Measurements from ENCODE around the gene TUBGCP2.

TUBGCP2 gene

DNA sequence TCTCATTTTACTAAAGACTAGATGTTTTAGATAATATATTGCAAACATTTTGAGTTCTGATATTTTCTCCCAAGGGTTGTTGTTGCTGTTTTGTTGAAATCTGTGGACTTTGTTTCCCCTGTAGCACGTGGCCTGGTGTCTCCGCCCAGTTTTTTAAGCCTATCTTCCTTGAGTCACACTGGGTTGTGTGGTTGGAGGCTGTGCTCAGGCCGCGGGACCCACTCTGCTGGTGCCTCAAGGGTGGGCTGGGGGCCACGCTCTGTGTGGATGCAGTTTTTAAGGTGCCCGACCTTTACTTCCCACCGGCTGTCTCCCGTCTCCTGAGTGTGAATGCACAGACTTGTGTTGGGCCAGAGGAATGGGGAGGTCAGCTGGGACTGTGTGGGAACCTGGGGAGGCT, 34.3 kb upstream of the TUBGCP2 start:
- DNase-seq: no peak

GRCh38 chr10:133341983-133342382, 33.3 kb upstream of the TUBGCP2 start:
- DNase-seq: no peak

GRCh38 chr10:133339708-133340380, 31.2 kb upstream of the TUBGCP2 start:
- DNase-seq: no peak

DNA sequence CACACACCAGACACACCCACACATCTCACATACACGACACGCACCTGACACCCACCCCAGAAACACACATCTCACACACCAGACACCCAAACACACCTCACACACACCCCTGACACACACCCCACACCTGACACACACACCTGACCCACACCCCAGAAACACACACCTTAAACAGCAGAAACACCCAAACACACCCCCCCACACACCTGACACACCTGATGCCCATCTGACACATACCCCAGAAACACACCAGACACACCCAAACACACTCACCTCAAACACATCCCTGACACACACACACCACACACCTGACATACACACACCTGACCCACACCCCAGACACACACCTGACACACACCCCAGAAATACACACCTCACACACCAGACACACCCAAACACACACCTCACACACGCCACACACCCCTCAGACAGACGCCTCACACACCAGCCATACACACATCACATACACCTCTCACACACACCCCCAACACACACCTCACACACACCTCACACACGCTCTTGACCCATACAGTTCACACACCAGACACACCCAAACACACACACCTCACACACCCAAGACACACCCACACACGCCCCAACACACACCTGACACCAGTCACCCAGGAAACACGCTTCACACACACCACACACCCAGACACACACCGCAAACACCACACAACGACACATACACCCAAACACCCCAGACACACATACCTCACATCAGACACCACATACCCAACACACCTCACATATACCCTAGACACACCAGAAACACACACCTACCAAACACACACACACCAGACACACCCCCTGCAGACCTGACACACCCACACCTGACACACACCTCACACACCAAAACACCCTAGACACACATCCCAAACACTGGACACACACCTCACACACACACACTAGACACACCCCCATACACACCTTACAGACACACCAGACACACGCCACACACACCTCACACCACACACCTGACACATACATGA, 29.7 kb upstream of the TUBGCP2 start:
- no peak for DNase-seq

DNA sequence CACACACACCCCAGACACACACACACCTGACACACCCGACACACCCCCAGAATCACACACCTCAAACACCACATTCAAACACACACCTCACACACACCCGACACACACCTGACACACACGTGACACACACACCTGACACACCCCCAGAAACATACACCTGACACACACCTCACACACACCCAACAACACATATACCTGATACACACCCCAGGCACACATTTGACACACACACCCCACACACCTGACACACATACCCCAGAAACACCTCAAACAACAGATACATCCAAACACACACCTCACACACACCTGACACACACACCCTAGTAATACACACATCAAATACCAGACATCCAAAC, 28.7 kb upstream of the TUBGCP2 start:
- no peak for DNase-seq

DNA sequence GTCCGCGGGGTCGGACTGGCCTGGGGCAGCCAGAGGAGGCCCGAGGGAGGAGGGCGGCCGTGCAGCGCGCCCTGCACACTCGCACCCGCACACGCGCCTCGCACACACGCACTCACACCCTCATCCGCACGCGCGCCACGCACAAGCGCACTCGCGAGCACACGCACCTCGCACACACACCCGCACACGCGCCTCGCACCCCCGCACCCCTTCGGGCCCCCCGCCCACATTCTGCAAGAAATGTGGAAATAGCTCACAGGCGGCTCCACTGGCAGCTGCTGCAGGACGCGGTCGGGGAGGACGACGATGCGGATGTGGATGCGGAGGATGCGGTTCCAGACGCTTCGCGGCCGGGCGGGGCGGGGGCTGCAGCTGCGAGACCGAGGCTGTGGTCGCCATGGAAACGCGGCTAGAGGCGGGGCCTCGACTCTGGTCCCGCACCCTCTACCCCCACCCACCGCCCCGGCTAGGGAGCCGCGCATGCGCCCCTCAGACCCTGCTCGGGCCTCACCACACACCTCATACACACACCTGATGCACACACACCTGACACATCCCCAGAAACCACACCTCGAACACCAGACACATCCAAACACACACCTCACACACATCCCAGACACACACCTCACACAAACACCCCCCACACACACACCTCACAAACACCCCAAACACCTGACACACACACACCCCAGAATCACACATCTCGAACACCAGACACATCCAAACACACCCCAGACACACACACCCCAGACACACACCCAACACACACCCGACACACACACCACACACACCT, 28.1 kb upstream of the TUBGCP2 start, which contains the start of gene CALY:
CALY (minus strand) TSS at position 320 of the 793 bp plus-strand sequence. CDS start 7,907 bp downstream, outside the sequence.
- no peak for DNase-seq

DNA sequence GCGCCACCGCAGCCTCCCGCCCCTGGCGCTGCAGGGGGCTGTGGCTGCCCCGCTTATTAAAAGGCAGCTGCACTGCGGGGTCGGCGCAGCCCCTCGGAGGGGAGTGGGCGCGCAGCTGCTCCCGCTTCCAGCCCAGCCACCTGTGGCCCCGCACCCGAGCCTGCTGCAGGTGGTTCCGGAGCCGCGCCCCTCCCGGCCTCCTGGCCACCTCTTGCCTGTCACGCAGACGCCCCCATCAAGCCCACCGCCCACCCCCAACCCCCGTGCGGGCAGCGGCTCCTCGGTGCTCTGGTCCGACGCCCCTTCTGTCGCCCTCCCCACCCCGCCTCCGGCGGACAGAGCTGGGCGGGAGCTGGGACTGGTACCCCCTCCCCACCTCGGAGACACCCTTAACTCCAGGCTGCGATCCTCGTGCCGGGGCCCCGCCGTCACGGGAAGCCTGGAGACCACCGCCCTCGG, 27.5 kb upstream of the TUBGCP2 start:
- DNase-seq: no peak

DNA sequence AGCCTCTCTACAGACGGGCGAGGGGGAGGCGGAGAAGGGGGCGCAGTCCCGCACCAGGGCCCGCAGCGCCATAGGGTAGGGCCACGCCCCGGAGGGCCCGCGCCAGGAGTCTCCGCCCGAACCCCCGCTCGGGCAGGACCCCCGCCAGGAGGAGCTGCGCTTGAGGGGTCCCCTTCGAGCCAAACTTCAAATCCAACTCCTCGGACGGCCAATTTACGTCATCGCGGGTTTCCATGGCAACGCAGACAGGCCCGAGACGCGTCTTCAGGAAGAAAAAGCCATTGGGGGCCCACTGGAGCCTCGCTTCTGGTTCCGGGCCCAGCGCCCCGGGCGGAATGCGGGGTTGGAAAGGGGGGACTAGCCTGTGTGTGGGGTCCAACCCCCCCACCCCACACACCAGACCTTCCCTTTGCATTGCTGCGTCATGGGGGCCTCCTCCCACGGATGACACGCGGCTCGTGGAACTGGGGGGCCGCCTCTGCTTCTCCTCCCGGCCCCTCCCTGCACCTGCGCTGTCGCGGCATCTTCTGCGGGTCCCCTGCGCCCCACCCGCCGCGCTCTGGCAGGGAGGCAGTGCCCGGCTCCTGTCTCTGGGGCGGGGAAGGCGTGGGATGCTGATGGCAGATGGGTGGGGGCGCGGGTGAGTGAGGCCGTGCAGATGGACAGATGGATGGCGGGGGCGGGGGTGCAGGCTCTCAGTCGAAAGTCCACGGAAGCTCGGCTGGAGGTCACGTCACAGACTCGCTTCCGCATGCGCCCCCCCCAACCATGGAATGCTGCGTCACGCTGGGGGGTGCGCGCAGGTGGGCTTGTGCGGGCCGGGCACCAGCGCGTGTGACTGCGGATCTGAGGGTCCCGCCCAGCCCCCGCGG, 26.8 kb upstream of the TUBGCP2 start:
- DNase-seq: peak; percentile 51

- no peak for DNase-seq
These were observed 26.0 kb upstream of the TUBGCP2 start for GRCh38 chr10:133334503-133335245.

GRCh38 chr10:133332936-133333699, 24.4 kb upstream of the TUBGCP2 start:
- DNase-seq: no peak

GRCh38 chr10:133329491-133330202, 21.0 kb upstream of the TUBGCP2 start:
- peak; percentile 86 for DNase-seq

DNA sequence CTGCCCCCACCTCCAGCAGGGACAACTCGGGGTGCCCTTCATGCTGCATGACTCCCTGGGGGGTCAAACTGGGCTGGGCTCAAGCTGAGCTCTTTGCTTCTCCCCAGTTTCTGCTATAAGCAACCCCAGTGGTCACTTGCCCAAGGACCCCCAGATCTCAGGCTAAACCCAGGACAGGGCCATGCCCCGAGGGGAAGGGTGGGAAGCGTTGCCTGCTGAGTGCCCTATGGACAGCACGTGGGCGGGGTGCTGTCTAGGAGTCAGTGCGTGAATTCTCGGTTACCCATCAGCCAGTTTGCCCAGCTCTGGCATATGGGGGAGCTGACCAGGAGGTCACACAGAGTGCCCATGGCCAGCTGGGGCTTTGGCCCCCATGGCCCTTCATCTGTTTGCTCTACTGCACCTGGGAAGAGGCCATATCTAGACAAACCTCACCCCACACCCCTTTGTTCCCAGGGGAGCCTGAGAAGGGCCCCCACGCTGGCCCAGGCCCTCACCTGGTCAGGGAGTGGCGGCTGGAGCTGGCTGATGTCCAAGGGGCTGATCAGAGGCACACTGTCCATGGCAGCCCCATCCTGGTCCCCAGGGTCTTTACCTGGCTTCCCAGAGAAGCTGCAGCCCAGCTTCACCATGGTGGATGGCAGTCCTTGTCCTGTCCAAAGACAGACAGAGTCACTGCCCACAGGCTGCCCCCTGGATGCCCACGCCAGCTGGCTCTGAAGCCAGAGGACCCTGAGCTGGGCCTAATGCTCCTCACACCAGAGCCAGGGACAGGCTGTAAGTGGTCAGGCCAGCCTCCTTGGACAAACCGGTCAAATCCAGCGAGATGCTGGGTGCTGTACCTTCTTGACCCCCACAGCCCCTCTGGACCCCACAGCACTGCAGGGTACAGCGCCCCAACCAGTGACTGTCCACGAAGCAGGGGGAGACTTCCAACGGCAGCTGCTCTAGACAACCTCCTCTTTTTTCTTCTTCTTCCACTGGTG, 20.0 kb upstream of the TUBGCP2 start:
- DNase-seq: no peak

DNA sequence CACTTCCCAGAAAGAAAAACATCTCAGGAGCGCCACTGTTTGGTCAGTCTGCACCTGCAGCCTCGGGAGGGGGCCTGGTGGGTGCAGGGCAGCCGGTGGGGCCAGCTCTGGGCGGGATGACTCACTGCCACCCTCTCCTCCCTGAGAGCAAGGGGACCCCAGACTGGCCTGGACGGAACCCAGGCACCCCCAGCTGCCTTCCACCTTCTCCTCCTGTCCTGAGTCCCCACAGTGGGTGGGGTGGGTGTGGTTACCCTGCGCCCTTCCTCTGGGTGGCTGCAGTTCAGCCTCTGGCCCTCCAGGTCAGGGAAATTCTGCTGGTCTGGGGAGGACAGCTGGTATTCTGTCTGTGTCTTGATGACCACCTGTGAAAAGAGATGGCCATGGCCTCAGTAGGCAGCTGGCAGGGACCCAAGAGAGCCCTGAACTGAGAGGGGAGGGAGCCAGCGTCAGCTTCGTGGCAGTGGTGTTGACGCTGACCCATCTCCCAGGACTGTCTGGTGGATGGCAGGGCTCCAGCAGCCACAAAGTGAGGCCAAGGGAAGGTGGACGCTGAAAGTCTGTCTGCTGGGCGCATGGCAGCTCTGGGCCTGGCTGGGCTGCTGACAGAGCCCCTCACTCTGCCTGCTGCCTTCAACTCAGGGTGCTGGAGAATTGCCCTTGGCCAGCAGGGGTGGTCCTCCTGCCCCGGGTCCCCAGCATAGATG, 19.1 kb upstream of the TUBGCP2 start:
- DNase-seq: no peak

GRCh38 chr10:133326745-133327650, 18.3 kb upstream of the TUBGCP2 start:
- DNase-seq: no peak

- no peak for DNase-seq
These were observed 17.5 kb upstream of the TUBGCP2 start for GRCh38 chr10:133326223-133326551.

- DNase-seq: no peak
These were observed 17.0 kb upstream of the TUBGCP2 start for GRCh38 chr10:133325440-133326222.
